T-helper 2 cell (primary cell): ENCODE data around the gene ATXN1.
"Not testable (repeated sequence)": the region's sequence is repeated elsewhere in the genome, so short reads cannot be mapped to it uniquely, and the experiment has no call there.

Source experiments
- DNase-seq, 5 experiments: peaks; one replicate each; pipeline versions ENCODE4 v3.0.0 to v3.0.0-alpha.2; 2012 to 2022

The ATXN1 gene

DNA sequence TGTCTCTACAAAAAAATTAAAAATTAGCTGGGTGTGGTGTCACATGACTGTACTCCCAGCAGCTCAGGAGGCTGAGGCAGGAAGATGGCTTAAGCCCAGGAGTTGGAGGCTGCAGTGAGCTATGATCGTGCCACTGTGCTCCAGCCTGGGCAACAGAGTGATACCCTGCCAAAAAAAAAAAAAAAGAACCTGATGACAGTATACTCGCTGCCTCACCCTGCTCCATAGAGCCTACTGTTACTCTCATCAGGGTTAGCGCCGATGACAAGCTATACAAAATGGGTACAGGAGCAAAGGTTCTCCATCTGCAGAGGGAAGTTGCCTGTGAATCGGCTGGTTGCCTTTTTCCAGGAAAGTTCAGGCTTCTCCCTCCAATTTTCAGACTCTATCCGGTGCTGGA, 469.5 kb downstream of the ATXN1 start:
- DNase-seq: no peak

DNA sequence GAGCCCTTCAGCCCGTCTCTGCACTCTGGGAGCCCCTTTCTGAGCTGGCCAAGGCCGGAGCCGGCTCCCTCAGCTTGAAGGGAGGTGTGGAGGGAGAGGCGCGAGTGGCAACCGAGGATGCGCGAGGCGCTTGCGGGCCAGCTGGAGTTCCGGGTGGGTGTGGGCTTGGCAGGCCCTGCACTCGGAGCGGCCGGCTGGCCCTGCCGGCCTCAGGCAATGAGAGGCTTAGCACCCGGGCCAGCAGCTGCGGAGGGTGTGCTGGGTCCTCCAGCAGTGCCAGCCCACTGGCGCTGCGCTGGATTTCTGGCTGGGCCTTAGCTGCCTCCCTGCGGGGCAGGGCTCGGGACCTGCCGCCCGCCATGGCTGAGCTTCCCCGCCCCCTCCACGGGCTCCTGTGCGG, 473.1 kb downstream of the ATXN1 start:
- DNase-seq: no peak

DNA sequence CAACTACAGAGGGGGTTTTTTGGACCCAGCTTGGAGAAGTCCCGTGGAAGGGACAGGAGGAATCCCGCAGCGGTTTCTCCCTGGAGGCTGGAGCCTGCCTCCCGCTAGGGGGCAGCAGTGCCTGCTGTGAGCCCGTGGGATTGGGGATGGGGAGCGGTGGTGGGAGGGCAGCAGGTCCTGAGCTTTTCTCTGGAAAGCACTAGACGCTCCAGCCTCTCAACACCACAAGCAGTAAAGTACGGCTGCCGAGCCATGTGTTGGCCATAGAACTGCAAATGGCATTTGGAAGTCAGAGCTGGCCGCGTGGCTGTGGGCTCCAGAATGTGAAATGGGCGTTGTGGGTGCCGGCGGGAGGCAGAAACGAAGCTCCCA, 475.1 kb downstream of the ATXN1 start:
- peak in 1 of 5 experiments; percentile 17 for DNase-seq

- DNase-seq: no peak
These were observed 475.7 kb downstream of the ATXN1 start for GRCh38 chr6:16285467-16286150.

DNA sequence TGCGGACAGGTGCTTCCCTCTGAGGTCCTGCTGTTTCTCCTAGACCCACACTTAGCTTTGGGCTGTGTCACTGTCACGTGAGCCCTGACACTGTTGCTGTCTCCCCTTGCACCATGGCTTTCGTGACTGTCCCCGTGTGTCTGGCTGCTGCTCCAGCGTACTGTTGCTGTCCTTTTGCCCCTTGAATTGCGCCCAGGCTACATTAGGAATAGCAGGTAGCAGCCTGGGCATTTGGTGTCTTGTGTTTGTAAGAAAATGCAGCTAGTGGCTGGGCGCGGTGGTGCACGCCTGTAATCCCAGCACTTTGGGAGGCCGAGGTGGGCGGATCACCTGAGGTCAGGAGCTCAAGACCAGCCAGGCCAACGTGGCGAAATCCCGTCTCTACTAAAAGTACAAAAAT, 476.8 kb downstream of the ATXN1 start:
- DNase-seq: no peak

DNA sequence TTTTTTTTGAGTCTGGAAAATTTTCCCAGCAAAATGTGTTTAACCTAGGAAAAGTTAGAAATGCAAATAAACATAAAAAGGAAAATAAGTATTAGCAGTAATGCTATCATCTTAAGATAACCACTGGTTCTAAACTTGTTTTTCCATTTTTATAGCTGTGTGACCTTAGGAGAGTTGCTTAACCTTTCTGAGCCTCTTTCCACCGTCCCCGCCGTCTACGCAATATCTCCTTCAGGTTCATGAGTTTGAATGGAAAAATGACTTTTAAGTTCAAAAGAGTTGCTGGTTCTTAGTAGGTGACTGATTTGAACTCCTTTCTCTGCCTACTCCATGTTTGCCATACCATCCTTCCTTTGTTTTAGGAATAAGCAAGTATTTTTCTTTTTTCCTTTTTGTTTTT, 478.9 kb downstream of the ATXN1 start:
- DNase-seq: no peak

GRCh38 chr6:16279243-16279642, 482.0 kb downstream of the ATXN1 start:
- DNase-seq: no peak

GRCh38 chr6:16278750-16279149, 482.5 kb downstream of the ATXN1 start:
- no peak for DNase-seq

DNA sequence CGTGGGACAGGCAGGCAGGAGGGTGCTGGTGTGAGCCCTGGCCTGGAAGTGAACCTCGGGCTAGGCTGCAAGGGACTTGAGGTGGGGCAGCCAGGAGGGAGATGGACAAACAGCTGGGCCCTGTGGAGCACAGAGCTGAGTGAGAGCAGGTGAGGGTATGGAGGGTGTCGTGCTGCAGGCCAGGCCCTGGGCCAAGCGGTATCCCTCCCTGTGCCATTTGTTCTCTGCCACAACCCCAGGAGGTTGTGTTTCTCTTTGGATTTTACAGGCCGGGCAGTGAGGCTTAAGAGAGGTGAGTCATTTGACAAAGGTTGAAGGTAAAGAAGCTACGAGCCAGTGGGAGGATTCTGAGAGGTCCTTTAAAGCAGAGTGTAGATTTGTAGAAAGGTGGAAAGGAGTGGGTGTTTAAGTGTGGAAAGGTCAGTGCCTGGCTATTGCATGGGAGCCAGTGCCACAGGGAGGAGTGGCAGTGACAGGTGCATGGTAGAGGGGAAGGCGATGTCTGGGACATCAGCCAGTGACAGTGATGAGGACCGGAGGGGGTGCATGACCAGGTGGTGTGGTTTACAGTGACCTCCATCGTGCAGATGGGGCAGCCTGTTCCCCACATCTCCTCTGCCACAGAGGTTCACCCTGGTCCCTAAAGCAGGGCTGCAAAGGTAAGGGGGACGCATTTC, 483.1 kb downstream of the ATXN1 start:
- no peak for DNase-seq

GRCh38 chr6:16277101-16277981, 483.9 kb downstream of the ATXN1 start:
- peak in 1 of 5 experiments; percentile 31 for DNase-seq

- DNase-seq: no peak
These were observed 486.2 kb downstream of the ATXN1 start for GRCh38 chr6:16274885-16275589.

DNA sequence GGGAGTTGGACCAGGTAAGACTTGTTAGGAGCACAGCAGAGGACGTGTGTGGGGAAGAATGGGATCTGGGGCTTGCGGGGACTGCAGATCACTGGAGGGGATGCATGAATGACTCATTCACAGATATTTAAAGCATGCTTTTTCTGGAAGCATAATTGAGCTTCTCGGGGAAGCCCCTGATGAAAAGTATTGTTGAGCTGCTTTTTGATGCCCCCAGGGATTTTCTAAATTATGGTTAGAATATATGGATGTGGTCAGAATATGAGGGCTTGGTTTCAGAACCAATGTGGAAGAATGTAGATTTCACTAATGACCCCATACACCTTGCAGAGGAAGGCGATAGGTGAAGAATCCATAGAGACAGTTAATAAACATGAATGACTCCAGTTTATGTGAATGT, 486.8 kb downstream of the ATXN1 start:
- DNase-seq: no peak

DNA sequence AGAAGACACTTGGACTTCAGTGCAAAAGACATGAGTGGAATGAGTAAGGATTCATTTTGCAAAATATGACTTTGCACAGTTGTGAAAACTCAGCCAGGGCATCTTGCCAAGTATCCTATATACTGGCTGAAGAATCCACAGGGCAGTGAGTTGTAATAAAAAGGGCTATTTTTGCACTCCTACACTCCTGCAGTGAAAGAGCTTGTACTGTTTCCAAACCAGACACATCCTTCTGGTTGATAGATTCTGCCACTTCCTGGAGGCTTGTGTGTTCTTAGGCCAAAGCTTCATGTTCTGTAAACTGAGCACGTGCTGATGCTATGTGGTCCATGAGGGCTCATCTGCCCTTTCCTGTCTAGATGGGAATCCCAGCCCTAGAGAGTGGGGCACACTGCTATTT, 488.0 kb downstream of the ATXN1 start:
- DNase-seq: no peak

DNA sequence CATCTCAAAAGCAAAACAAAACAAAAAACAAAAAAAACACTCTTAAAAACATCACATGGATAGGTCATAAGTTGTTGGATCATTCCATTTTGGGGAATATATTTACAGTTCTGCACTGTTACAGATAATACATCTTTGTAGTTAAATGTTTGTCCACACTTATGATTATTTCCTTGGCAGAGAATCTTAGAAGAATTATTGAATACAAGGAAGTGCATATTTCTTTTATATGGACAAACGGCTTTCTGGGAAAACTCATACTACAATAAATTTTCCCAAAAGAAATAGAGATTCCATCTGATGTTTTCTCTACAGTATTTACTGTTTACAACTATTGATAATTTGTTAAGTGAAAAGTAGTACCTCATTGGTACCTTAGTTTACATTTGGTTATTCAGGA, 489.1 kb downstream of the ATXN1 start:
- DNase-seq: no peak

DNA sequence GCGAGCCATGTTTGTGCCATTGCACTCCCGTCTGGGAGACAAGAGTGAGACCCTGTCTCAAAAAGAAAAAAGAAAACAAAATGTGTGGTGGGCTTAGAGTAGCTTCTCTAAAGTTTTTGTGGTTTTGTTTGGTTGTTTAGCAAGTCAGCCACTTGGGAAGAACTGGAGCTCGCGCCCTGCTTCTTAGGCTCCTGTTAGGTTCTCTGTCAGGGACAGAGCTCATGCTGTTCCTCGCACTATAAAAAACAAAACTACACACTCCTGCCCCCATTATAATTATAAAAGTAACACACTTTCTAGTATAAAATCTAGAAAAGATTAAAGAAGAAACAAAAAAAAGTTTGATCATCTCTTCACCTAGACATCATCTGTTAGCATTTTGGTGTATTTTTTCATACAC, 489.8 kb downstream of the ATXN1 start:
- DNase-seq: no peak

DNA sequence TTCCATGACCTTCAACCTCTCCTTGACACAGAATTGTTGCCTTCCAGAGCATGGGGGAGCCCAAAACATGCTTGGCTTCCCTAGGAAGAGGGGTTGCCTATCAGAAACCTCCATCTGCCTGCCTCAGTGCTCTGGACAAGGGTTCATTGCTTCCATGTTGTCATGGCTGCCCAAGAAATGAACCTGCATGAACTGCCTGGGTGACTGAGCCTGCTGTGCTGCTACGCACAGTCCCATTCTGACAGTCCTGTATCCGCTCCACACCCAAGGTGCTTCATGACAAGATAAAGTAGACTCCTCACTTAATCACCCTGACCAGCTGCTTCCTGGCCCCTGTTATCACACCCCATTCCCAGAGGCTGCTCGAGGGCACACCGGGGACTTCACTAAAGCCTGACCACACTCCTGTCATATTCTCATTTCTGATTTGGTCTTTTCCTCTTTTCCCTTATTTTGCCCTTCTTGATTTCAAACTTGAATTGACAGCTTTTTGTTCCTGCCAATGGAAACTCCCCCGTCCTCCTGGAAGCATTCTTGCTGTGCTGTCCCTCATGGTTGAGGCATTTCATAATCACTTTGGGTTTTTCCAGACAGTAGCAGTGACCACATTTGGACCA, 491.0 kb downstream of the ATXN1 start:
- no peak for DNase-seq

GRCh38 chr6:16269442-16270070, 491.7 kb downstream of the ATXN1 start:
- not testable (repeated sequence) for DNase-seq

GRCh38 chr6:16267428-16268263, 493.6 kb downstream of the ATXN1 start:
- DNase-seq: no peak

DNA sequence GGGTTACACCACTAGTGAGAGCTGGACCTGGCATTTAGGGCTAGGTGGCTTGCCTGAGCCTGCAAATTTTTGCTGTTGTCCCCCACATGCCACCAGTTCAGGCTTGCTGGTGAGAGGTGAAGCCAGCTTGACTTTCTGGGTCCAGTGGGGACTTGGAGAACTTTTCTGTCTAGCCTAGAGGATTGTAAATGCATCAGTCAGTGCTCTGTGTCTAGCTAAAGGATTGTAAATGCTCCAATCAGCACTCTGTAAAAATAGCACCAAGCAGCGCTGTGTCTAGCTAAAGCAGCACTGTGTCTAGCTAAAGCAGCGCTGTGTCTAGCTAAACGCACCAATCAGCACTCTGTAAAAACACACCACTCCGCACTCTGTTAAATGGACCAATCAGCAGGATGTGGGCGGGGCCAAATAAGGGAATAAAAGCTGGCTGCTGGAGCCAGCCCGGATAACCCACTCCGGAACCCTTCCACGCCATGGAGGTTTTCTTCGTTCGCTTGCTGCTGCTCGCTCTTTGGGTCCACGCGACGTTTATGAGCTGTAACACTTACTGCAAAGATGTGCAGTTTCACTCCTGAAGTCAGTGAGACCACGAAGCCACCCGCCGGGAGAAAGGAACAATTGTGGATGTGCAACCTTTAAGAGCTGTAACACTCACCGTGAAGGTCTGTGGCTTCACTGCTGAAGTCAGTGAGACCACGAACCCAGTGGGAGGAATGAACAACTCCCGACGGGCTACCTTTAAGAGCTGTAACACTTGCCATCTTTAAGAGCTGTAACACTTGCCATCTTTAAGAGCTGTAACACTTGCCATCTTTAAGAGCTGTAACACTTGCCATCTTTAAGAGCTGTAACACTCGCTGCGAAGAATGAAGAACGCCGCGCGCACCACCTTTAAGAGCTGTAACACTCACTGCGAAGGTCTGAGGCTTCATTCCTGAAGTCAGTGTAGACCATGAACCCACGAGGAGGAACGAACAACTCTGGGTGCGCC, 495.6 kb downstream of the ATXN1 start:
- no peak for DNase-seq

DNA sequence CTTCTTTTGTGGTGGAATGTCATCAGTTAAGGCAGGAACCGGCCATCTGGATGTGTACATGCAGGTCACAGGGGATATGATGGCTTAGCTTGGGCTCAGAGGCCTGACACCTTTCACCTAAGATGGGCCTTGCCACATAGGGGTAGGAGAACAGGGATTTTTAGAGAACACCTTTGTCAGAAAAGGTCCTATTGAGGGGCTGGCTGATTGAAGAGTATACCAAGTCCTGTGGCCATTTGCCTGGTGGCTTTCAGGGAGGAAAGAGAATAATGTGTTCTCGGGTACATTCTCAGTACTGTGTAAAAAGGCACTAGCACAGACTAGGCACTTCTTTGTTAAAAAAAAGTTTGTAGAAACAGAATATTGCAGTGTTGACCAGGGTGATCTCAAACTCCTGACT, 496.5 kb downstream of the ATXN1 start:
- DNase-seq: no peak
